A673 (cell line): Measurements from ENCODE around the gene CIDEA. TPM values are rescaled to one million over a fixed set of nuclear protein-coding genes. Genes with fewer than 3 reads are reported as not detected.
"Not testable (repeated sequence)": the region's sequence is repeated elsewhere in the genome, so short reads cannot be mapped to it uniquely, and the experiment has no call there.

Source experiments
- Bru-seq: library from RNA; stranded (reverse); fragments of 400-500 nt; gene quantifications from one replicate; lab custom pipeline; 2021; lab: Mats Ljungman, UMichigan
- BruChase-seq, 2 experiments: library from RNA; stranded (reverse); fragments of 400-500 nt; gene quantifications; one replicate each; lab custom pipeline; 2021; lab: Mats Ljungman, UMichigan
- BruUV-seq: library from RNA; stranded (reverse); fragments of 400-500 nt; replicated peaks from 2 replicates; lab custom pipeline; 2021; lab: Mats Ljungman, UMichigan
- CTCF ChIA-PET: fragments of 300-600 bp; sonication (Branson Sonifier 250); formaldehyde crosslinking; loops from one replicate; lab custom pipeline; 2022; ENCODE audit warnings: antibody characterized with exemption; lab: Charles Lee
- POLR2A ChIA-PET: fragments of 300-600 bp; sonication (Branson Sonifier 250); formaldehyde crosslinking; loops from one replicate; lab custom pipeline; 2022; ENCODE audit warnings: antibody characterized with exemption; ENCODE audit not compliant: low non-redundant PET; lab: Charles Lee
- DNase-seq: peaks from one replicate; pipeline ENCODE4 v3.0.0-alpha.2; 2015; ENCODE audit warnings: low spot score
- H3K27ac ChIP-seq: fragments of 200-600 bp; sonication (generic); 2 replicates; pipeline ENCODE4 v1.5.1; 2016; ENCODE audit warnings: mixed run types, low read depth, mild to moderate bottlenecking, mixed read lengths, antibody characterized with exemption, low read length; ENCODE audit not compliant: poor library complexity, severe bottlenecking
- H3K27me3 ChIP-seq: fragments of 200-600 bp; sonication (generic); replicated peaks from 2 replicates; pipeline ENCODE4 v1.6.1; 2017; ENCODE audit warnings: mixed run types, low read depth, mild to moderate bottlenecking, mixed read lengths, antibody characterized with exemption, low read length; ENCODE audit not compliant: insufficient read depth, poor library complexity
- H3K36me3 ChIP-seq: fragments of 200-600 bp; sonication (generic); 2 replicates; pipeline ENCODE4 v1.6.1; 2016; ENCODE audit warnings: mixed run types, mild to moderate bottlenecking, mixed read lengths, antibody characterized with exemption, low read length; ENCODE audit not compliant: insufficient read depth, poor library complexity, severe bottlenecking
- H3K4me1 ChIP-seq: fragments of 200-600 bp; sonication (generic); 2 replicates; pipeline ENCODE4 v1.6.1; 2017; ENCODE audit warnings: mixed run types, mild to moderate bottlenecking, mixed read lengths, antibody characterized with exemption, low read length; ENCODE audit not compliant: insufficient read depth, poor library complexity, severe bottlenecking
- H3K4me3 ChIP-seq: fragments of 200-600 bp; sonication (generic); 2 replicates; pipeline ENCODE4 v1.5.1; 2016; ENCODE audit warnings: low read depth, mixed run types, mild to moderate bottlenecking, mixed read lengths, low read length; ENCODE audit not compliant: poor library complexity, severe bottlenecking
- H3K9me3 ChIP-seq: fragments of 200-600 bp; sonication (generic); 2 replicates; pipeline ENCODE4 v1.6.1; 2016; ENCODE audit warnings: mixed run types, low read depth, mild to moderate bottlenecking, mixed read lengths, antibody characterized with exemption, low read length; ENCODE audit not compliant: poor library complexity, severe bottlenecking
- EZH2 ChIP-seq: fragments of 200-600 bp; sonication (generic); IDR thresholded peaks from 2 replicates; pipeline ENCODE4 v1.6.1; 2017; ENCODE audit warnings: borderline replicate concordance, low read depth, mild to moderate bottlenecking, mixed read lengths, antibody characterized with exemption, low read length; ENCODE audit not compliant: poor library complexity, severe bottlenecking
- intact Hi-C: fragments of 100-400 bp; cut with micrococcal nuclease; formaldehyde crosslinking; loops from one replicate; pipeline ENCODE4 v1.10.0; 2022; ENCODE audit not compliant: unreplicated experiment
- long read RNA-seq: library from polyadenylated mRNA; stranded (forward); transcript quantifications from one replicate; pipeline ENCODE4 v2.0.0, GENCODE V29; 2022
- total RNA-seq: library from RNA; stranded (reverse); gene quantifications from 2 replicates; pipeline ENCODE4 v1.2.3, GENCODE V29; 2021
- TF ChIP-seq, protein P1 (sequence below): fragments of 300-800, 200-600 bp; sonication (generic); conservative IDR thresholded peaks from 2 replicates; pipeline ENCODE4 v1.5.1; 2017; ENCODE audit warnings: low read depth, mild to moderate bottlenecking, antibody characterized with exemption, low read length, moderate library complexity, mixed read lengths

The CIDEA gene, protein sequence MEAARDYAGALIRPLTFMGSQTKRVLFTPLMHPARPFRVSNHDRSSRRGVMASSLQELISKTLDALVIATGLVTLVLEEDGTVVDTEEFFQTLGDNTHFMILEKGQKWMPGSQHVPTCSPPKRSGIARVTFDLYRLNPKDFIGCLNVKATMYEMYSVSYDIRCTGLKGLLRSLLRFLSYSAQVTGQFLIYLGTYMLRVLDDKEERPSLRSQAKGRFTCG
- not detected in 2 replicates for total RNA-seq
- Bru-seq, nascent RNA: percentile 4 among the genes with signal in this experiment
- not detected for BruChase-seq, experiment 1, labeled RNA remaining after a 2-hour chase
- BruChase-seq, experiment 2, labeled RNA remaining after a 6-hour chase: not detected
- long read RNA-seq: 0 reads

DNA sequence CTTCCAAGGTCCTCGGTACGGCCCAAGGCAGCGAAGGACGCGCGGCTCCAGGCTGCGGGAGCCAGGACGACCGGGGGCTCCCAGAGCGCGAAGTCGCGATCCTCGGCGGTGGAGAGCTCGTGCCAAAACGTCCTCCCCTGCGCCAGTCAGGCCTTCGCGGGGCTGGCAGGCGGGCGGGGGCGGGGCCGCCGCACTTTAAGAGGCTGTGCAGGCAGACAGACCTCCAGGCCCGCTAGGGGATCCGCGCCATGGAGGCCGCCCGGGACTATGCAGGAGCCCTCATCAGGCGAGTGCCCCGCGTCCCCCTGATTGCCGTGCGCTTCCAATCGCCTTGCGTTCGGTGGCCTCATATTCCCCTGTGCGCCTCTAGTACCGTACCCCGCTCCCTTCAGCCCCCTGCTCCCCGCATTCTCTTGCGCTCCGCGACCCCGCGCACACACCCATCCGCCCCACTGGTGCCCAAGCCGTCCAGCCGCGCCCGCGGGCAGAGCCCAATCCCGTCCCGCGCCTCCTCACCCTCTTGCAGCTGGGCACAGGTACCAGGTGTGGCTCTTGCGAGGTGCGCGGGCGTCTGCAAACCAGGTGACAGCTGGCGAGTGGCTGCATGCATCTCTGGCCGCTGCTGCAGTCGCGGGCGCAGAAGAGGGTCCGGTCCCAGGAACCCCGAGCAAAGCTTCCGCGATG is at the start of gene CIDEA:
TSS of gene CIDEA (plus strand) at position 226 of the 684 bp plus-strand sequence. CDS start at position 249, 23 bp downstream.
- CTCF ChIA-PET: no interaction called here
- intact Hi-C loops: no loop called here
- H3K27me3 ChIP-seq: peaks cover 47% of the 10 kb centered on the region

DNA sequence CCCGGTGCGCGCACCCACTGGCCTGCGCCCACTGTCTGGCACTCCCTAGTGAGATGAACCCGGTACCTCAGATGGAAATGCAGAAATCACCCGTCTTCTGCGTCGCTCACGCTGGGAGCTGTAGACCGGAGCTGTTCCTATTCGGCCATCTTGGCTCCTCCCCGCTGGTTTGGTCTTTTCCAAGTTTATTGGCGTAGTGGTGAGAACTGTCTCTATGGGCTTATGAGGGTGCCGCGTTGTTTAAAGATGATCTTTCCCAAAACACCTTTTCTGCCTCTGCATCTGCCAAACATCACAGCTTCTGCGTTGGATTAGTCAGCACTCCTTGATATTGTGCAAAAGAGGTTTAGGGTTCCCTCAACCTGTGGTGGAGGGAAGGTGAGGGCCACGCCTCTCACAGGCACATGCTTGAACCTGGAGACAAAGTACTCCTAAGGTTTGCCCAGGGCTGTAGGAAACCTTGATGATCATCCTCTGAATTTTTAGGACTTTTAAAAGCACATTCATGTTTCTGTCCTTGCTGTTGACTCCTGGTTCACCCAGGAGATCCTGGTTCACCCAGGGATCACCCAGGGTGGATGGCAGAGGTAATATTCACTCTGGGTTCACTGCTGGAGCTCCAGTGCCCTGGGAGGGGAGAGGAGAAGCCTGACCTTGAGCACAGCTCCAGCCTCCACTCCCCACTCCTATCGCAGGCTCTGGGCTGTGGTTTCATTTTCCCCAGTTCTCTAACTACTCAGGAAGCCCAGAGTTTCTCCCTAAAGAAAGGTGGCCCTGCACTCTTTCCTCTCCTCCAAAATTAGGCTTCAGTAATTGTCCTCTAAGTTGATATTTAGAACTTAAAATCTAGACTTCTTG is 45.6 kb upstream of the CIDEA start:
- CTCF ChIA-PET: not testable (repeated sequence)

More for the DNA sequence above, at the start of gene CIDEA:
- H3K4me1 ChIP-seq: peaks cover 9% of the 10 kb centered on the region
- peak within 1 kb of the TSS; percentile 1 for H3K4me3 ChIP-seq
- H3K9me3 ChIP-seq: no peaks in the 10 kb centered on the region
- H3K36me3 ChIP-seq: no peaks in the 10 kb centered on the region
- POLR2A ChIA-PET: no interaction called here
- peak; percentile 58 for DNase-seq
- BruUV-seq: no TSS peak
- no peak within 1 kb of the TSS for H3K27ac ChIP-seq
- TF ChIP-seq, protein P1, sequence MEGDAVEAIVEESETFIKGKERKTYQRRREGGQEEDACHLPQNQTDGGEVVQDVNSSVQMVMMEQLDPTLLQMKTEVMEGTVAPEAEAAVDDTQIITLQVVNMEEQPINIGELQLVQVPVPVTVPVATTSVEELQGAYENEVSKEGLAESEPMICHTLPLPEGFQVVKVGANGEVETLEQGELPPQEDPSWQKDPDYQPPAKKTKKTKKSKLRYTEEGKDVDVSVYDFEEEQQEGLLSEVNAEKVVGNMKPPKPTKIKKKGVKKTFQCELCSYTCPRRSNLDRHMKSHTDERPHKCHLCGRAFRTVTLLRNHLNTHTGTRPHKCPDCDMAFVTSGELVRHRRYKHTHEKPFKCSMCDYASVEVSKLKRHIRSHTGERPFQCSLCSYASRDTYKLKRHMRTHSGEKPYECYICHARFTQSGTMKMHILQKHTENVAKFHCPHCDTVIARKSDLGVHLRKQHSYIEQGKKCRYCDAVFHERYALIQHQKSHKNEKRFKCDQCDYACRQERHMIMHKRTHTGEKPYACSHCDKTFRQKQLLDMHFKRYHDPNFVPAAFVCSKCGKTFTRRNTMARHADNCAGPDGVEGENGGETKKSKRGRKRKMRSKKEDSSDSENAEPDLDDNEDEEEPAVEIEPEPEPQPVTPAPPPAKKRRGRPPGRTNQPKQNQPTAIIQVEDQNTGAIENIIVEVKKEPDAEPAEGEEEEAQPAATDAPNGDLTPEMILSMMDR: no peak
- peak; percentile 30 for TF ChIP-seq EZH2

DNA sequence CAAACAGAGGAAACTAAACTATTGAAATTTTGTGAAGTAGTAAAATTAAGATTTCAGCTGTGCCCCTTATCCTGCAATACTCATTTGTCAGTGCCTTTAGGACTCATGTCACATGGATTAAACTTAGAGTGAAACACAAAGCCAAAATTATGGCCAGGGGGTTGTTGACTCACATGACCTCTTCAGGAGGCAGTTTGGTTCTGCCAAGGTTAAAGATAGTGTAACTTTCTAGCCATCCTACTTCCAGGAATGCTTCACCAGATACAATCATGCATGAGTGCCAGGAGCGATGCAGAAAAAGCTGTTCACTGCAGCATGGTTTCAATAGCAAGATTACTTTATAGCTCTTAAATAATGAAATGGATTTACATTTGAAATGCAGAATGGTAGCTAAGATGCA is 41.9 kb upstream of the CIDEA start:
- H3K9me3 ChIP-seq, BruUV-seq, H3K36me3 ChIP-seq, H3K27ac ChIP-seq, H3K4me3 ChIP-seq, POLR2A ChIA-PET, H3K27me3 ChIP-seq, H3K4me1 ChIP-seq, intact Hi-C loops, DNase-seq: not testable (repeated sequence)
- CTCF ChIA-PET: interaction anchor here (0.6 kb wide), 1 partner anchor 24 kb away, joined by 7 read pairs; no protein-coding TSS in a partner anchor

More for the DNA sequence above, 45.6 kb upstream of the CIDEA start:
- H3K9me3 ChIP-seq, intact Hi-C loops, H3K4me1 ChIP-seq, H3K4me3 ChIP-seq, H3K36me3 ChIP-seq, BruUV-seq, POLR2A ChIA-PET, DNase-seq, H3K27me3 ChIP-seq, H3K27ac ChIP-seq: not testable (repeated sequence)

DNA sequence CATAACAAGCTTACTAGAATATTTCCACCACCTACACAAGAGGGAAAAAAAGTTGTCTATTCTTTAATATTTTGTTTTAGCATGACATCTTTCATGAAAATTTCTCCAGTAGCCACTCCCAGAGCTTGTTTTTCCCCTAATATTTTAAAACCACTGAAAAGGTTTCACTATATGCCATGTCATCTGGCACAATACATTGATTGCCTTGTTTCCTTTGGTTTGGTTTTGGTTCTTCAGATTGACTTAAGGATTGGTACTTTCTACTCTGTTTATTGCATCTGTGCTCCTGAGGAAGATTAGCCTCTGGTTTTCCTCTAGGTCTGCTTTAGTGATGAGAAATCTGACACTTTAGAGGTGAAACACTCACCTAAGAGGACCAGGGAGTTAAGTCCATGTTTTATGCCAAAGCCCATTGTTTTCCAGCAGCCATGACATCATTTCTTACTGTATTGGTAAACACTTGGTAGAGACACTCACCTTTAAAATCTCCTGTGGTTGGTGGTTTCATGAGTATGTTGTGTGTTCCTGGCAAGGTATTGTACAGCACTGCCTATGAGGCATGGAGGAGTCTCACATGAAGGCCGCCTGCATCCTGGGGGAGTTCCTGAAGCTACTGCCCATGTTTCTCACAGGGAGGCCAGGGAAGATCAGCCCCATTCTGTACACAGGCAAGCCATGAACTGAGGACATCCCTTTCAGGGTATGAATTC is 39.7 kb upstream of the CIDEA start:
- DNase-seq, H3K4me3 ChIP-seq, CTCF ChIA-PET, H3K9me3 ChIP-seq, H3K36me3 ChIP-seq, H3K4me1 ChIP-seq, BruUV-seq, POLR2A ChIA-PET, H3K27ac ChIP-seq, H3K27me3 ChIP-seq: not testable (repeated sequence)
- intact Hi-C loops: loop anchor here (5.0 kb wide), 1 partner anchor 1592 kb away; no protein-coding TSS in a partner anchor

DNA sequence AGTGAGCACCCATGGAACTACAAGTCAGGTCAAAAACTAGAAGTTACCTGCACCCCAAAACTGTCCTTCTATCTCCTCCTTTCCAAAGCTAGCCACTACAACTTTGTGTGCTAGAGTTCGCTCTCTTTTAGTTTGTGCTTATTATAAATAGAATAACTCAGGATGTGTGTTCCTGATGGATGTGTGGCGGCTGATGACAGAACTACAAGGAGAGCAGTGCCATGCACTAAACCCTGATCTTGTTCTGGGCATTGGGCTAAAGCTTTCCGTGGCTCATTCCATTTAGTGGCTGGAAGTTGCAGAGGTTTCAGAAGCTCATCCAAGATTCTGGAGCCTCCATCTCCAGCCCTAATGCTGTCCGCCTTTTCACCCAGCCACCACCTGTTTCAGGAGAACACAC is 37.7 kb upstream of the CIDEA start:
- H3K4me3 ChIP-seq, H3K27ac ChIP-seq, POLR2A ChIA-PET, H3K27me3 ChIP-seq, H3K36me3 ChIP-seq, BruUV-seq, DNase-seq, CTCF ChIA-PET, H3K9me3 ChIP-seq, H3K4me1 ChIP-seq: not testable (repeated sequence)
- intact Hi-C loops: loop anchor here (5.0 kb wide), 1 partner anchor 1594 kb away; no protein-coding TSS in a partner anchor
